GM21381 (cell line): ENCODE results near the gene ARID5B.
A peak's percentile ranks its signal among the peaks of the same experiment; 100 is the strongest.

ENCODE experiments used
- ATAC-seq: cut with Tn5 transposase; IDR thresholded peaks from one replicate; pipeline ENCODE4 v1.9.1; 2021; ENCODE audit warnings: mild to moderate bottlenecking, moderate library complexity; ENCODE audit not compliant: unreplicated experiment

The ARID5B gene

DNA sequence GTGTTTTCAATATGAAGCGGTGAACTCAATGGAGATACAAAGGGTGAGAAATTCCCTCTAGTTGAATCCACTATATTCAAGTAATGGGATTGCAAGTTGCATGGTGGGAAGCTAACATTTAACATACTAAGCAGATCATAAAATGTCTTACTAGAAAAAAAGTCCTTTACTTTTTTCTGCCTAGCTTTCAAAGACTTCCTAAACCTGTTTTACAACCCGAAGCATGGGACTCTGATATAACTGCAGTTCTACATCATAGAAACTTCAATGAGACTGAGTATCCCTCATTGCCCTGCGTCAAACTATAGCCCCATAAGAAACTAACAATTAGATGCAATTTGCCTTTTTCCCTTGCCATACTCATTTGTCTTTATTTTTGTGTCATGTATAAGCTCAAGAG lies 187.3 kb downstream of the ARID5B start:
- no peak for ATAC-seq

DNA sequence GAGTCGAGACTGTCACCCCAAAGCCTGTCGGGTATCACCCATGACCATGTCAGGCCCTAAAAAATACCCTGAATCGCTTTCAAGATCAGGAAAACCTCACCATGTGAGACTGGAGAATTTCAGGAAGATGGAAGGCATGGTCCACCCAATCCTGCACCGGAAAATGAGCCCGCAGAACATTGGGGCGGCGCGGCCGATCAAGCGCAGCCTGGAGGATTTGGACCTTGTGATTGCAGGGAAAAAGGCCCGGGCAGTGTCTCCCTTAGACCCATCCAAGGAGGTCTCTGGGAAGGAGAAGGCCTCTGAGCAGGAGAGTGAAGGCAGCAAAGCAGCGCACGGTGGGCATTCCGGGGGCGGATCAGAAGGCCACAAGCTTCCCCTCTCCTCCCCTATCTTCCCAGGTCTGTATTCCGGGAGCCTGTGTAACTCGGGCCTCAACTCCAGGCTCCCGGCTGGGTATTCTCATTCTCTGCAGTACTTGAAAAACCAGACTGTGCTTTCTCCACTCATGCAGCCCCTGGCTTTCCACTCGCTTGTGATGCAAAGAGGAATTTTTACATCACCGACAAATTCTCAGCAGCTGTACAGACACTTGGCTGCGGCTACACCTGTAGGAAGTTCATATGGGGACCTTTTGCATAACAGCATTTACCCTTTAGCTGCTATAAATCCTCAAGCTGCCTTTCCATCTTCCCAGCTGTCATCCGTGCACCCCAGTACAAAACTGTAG lies 191.0 kb downstream of the ARID5B start:
- no peak for ATAC-seq

GRCh38 chr10:62093863-62094291 lies 192.4 kb downstream of the ARID5B start:
- no peak for ATAC-seq

DNA sequence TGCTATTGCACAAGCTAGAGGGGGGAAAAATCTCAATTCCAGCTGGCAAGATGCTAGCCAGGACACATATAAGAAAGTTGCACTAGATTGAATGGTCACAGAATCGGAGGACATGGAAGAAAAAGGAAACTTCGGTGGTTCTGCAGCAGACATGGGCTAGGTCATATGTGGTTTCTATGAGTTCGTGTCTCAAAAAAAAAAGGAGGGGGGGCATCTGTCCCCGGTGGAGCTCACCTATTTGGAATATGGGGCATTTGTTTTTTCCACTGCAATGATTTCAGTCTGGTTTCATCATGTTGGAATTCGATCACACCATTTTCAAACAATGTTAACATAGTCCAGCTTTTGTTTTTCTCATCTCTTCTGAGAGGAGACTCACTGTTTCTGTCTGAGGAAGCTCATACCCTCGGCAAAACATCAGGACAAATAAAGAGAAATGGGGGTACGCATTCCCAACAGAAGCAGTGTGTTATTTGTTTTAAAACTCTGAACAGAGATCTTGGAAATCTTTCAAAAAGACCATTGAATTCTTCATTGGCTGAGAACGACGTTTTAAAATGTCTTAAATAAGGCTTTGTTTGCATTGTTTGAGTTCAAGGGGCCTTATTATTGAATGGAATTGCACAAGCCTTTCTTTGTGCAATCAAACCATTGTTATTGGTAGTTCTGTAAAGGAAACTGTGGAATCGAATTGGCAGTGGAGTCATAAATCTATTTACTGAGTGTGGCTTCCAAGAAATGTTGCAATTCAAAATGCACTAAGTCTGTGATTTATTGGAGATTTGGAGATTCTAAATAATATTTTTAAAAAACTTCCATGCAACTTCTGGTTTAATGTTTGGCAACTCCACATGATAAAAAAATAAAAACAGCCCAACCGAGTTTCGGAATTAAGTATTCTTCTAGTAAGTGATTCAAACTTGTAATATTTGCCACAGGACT lies 194.0 kb downstream of the ARID5B start:
- no peak for ATAC-seq

DNA sequence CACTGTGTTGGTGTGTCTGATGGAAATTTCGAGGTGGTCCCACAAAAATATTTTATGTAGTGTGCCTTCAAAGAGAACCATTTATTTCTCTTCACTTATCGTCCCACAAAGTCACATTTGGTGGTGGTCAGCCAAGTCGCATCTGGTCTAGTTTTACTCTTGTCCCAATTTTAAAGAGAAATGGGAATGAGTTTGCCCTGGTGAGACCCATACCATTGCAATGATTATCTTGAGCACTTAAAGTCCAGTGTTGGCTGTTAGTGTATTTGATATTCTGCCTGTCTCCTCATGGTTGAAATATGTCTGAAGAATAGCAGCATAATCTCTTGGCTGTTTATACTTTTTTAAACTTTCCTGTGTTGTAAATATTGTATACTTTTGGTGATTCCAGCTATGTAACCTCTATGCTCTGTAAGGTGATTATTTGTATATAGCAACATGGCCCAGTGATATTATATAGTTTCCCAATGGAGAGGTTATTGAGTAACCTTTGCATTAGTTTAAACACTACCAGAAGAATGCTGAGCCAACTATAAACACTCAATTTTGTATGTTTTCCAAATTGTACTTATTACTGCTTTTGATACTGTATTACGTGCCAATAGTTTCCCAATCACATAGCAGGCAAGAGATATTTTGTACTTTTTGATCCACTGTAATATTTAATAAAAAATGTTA lies 194.9 kb downstream of the ARID5B start:
- ATAC-seq, result no peak

GRCh38 chr10:62098278-62099121 lies 197.0 kb downstream of the ARID5B start:
- no peak for ATAC-seq

DNA sequence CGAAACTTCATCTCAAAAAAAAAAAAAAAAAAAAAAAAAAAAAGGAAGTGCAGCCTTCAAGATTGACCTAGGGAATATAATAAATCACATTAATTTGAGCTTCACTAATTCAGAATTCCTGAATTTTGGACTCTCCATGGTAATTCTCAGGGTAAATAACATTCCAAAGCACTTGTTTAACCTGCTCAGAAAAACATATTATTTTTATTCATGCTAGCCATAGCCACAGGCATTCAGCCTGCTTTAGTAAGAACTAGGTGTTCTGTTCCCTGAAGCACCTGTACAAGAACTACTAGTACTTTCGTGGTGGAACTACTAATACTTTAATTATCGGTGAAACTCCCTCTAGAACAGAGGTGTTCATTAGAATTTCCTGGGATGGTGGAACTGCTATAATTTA lies 197.8 kb downstream of the ARID5B start:
- no peak for ATAC-seq

DNA sequence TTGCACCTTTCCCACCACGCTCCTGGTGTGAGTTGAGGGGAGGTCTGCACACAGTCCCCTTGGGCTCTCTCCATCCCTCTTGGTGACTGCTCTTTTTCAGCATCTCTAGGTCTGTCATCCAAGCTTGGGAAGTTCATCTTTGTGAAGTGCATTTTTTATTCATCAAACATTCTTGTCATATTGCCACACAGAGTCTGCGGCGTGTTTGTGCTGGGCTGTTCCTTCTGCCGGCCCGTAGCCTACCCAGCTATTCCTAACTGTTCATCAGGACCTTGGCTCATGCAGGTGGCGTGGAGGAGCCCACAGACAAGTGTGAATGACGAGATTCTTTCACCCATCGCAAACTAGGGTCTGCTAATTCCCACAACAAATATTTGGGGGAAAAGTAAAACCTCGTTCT lies 202.4 kb downstream of the ARID5B start:
- ATAC-seq, result no peak

- ATAC-seq, result no peak
These were observed 205.5 kb downstream of the ARID5B start for GRCh38 chr10:62106929-62107519.

GRCh38 chr10:62108759-62109586 lies 207.5 kb downstream of the ARID5B start:
- ATAC-seq, result no peak

DNA sequence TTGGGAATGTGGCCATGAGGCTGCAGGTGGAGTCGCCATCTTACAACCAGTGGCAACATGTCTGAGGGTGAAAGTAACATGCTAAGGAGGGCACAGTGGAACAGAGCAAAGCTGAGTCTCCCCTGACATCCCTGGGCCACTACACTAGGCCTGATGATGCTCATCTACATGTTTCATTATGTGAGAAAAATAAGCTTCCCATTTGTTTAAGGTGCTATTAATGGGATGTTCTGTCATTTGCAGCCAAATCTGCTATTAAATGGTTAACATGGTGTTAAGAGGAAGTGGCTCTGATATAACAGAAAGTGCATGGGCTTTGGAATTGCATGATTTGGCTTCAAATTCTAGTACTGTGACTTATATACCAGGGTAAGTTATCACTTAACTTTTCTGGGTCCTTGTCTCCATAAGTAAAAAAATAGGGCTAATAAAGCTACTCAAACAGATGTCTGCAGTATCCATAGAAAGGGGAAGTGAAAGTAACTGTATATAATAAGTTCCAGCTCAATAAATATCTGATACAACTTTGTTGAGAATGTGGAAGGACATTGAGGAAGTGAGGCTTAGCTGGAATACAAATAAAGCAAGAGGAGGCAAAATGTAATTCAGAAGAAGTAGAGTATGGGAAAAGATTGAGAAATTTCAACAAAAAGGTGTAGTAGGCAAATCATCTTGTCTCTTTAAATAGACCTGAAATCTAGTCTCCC lies 208.2 kb downstream of the ARID5B start:
- ATAC-seq, result peak; percentile 69

- no peak for ATAC-seq
These were observed 210.8 kb downstream of the ARID5B start for GRCh38 chr10:62112300-62112699.

- ATAC-seq, result no peak
These were observed 211.5 kb downstream of the ARID5B start for GRCh38 chr10:62112963-62113362.

- no peak for ATAC-seq
These were observed 212.2 kb downstream of the ARID5B start for GRCh38 chr10:62113680-62114079.

GRCh38 chr10:62115321-62115720 lies 213.8 kb downstream of the ARID5B start:
- no peak for ATAC-seq

DNA sequence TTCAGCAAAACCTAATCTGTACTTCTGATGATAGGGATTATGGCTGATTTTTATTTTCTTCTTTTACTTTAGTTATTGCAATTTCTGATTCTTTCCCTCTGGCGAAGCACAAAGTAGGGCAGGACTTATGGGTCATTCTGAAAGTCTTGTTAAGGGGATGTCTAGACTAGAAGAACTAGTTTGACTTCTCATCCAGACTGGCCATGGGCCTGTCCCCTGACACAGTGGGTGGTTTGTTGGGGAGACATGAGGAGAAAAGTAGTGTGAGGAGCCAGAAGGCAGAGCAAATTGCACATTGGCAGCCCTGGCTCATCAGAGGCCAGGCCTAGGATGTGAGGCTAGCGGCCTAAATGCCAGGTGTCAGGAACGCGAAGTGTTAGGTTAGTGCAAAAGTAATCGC lies 214.3 kb downstream of the ARID5B start:
- ATAC-seq, result no peak

- ATAC-seq, result no peak
These were observed 215.4 kb downstream of the ARID5B start for GRCh38 chr10:62116896-62117295.

DNA sequence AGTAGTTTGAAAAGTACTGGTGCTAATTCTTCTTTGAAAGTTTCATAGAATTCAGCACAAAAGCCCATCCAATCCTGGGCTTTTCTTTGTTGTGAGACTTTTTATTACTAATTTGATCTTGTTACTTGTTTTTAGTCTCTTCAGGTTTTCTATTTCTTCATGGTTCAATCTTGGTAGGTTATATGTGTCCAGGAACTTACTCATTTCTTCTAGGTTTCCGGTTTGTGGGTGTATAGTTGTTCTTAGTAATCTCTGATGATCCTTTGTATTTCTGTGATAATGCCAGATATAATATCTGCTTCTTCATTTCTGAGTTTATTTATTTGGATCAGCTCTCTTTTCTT lies 219.7 kb downstream of the ARID5B start:
- ATAC-seq, result no peak

DNA sequence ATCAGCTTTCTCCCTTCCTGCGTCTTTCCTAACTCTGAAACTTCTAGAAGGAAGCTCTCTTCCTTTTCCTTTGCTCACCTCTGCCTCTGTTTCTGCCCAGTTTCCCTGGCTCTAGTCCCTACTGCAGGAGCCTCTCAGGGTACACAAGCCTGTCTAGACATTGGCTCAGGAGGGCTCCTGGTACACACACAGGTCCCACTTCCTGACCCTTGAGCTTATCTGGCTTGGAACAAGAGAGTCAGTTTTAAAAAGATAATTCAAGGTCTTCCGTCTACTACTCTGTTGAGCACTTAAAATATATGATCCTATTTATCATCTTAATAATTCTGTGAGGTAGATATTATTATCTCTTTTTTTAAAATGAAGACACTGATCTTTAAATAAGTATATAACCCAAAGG lies 226.5 kb downstream of the ARID5B start:
- ATAC-seq, result no peak
